HG02840 (cell line): ENCODE measurements around the gene KLHL6.
"Not testable (repeated sequence)": the region's sequence is repeated elsewhere in the genome, so short reads cannot be mapped to it uniquely, and the experiment has no call there.

ENCODE experiments used
- ATAC-seq: cut with Tn5 transposase; IDR thresholded peaks from one replicate; pipeline ENCODE4 v1.9.1; 2021; ENCODE audit warnings: mild to moderate bottlenecking, moderate library complexity, moderate number of reproducible peaks; ENCODE audit not compliant: unreplicated experiment, low FRiP score

The KLHL6 gene

DNA sequence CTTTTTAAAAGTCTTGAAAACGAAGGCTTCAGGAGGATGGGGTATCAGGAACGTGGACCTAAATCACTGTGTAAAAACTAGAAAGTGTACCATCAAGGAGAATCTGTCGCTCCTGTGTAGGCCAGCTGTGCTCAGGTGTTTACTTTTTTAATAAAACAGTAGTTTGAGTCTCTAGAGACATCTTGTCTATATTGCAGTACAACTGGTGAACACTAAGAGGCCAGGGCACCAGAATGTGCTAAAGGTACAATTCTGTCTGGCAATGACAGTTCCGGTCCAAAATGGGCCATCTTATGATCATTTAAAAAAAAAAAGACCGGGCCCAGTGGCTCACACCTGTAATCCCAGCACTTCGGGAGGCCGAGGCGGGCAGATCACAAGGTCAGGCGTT is 65.3 kb downstream of the KLHL6 start:
- no peak for ATAC-seq

DNA sequence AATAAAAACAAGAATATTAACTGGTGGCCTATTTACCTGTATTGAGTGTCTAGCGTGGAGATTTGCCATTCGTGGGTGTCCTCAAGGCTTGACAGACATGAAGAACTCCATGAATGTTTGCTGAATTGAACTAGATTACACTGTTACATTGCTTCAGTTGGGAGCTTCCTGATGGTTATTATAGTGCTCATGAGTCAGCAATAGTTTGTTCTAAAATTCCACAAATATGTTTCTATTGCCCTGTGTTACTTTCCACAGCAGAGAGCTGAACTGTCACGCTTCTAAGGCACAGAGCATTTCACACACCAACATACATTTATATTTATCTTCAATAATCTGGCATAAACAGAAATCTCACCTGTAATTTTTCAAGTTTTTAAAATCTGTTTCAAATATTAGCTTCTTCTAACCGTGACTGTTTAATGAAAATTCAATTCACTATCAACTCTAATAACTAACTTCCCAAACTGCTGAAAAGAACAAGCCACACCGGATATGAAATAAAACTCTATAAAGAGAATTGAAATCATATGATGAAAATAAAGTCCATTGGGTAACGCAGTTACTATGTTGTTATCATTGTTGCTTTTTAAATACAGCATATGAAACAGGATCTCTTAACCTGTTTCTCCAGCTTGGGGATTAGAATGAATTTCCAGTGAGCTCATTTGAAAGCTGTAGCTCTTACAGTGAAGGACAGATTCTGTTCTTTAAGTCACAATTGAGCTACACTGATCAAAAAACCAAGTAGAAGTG is 65.9 kb downstream of the KLHL6 start:
- no peak for ATAC-seq

DNA sequence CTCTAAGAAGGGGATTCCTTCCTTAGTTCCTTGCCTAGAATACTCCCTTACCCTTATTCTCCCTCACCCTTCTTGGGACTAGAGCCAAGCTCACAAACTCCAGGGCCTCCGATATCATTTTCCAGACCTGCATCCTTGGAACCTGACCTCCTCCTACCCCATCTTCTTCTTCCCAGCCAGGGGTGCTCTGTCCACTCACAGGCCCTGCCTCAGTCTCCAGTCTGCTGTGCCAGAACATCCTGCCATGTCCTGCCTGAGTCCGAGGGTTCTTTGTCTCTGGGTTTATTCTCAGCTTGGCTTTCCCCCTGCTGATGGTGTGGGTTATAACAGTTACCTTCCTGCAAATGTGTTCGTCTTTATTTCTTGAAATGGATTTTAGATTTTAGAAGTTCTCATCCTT is 67.2 kb downstream of the KLHL6 start:
- ATAC-seq: no peak

DNA sequence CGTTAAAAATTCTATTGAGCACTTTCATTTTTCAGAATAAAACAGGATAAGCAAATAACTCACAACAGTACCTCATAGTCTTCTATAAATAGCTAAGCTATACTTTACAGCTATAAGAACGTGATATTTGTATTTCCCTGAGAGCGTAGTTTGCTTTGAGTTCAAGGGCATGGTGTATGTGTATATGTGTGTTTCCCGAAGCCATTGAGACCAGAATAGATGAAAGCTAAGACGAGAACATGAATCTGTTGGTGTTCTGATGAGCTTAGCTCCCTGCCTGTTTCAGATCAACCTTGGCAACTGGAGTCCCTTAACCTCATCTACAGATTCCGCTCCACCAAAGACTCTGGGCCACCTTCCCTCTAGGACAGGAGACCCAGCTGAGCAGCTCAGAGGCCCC is 67.6 kb downstream of the KLHL6 start:
- ATAC-seq: no peak

DNA sequence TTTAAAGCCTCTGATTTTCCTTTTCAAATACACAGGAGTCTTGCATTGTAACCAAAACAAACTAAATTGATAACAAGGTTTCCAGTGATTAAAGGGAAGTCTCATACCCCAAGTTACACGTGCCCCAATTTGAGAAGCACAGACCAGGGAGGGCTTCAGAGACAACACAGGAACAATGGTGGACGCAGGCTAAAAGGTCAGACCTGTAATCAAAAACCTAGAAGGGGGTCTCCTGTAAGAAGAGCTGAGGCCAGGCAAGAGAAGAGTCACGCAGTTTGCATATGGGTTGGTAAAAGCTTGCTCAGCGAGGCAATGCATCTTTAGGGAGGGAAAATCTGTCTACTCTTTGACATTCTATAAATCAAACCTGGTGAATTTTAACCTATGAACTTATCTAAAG is 68.5 kb downstream of the KLHL6 start:
- ATAC-seq: no peak

DNA sequence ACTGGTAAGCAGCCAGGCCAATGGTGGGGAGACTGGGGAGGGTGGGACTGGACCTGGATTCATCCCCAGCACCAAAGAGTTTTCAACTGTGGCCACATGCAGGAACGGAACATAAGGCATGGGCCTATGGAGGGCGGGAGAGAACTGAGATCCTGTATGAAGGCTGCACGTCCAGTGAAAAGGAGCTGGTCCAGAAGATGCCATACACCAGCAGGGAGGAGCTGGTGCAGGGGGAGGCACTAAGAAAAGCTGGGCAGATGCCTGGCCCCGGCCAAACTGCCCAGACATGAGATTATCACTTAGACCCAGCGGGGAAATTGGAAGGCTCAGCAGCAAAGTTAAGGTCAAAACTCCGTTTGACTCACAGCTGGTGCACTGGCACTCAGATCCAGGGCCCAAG is 69.0 kb downstream of the KLHL6 start:
- no peak for ATAC-seq

DNA sequence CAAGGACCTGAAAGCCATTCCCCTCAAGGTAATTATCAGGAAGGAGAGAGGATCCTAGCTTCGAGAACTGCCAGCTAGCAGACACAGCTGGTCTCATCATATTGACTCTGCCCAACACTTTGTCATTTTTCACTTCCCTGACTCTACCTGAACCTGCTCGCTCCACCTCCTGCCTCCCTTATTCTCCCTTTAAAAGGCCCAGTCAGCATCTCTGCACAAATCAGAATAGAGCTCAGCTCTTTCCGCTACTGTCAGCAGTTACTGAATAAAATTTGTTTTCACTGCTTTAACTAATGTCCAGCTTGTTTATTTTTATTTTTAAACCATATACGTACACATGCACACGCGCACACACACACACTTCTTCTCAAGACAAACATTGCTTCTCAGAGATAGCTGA is 69.9 kb downstream of the KLHL6 start:
- ATAC-seq: no peak

DNA sequence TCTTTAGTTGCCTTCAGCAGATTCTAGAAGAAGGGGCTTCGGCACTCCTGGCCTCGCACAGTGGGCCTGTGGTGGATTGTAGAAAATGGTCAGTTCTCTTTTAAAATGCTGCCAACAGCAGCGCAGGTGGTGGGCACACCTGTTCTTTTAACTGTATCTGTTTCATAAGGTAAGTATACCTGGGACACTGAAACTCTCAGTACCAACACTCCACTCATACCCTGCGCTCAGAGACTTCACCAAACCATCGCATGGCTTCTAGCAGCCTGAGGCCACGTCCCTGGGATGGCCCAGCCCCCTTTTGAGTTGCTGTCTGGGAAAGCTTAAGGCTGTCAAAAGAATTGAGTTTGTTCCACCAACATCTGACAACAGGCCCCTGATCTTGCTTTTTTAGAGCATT is 70.4 kb downstream of the KLHL6 start:
- no peak for ATAC-seq

DNA sequence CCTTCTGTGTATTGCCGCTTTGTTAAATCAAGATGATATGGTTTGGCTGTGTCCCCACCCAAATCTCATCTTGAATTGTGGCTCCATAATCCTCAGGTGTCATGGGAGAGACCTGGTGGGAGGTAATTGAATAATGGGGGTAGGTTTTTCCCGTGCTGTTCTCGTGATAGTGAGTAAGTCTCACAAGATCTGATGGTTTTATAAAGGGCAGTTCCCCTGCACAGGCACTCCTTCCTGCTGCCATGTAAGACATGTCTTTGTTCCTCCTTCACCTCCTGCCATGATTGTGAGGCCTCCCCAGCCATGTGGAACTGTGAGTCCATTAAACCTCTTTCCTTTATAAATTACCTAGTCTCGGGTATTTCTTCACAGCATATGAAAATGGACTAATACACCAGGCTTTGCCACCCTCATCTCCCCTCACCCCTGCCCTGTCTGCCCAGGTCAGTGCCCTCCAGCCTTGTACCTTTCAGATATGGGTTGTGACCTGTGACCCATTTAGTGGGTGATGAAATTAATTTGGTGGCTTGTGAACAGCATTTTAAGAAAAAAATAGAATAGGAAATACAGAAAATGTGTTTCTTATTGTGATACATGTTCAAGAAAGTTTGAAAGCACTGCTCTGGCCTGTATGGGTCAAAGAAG is 71.0 kb downstream of the KLHL6 start:
- no peak for ATAC-seq

DNA sequence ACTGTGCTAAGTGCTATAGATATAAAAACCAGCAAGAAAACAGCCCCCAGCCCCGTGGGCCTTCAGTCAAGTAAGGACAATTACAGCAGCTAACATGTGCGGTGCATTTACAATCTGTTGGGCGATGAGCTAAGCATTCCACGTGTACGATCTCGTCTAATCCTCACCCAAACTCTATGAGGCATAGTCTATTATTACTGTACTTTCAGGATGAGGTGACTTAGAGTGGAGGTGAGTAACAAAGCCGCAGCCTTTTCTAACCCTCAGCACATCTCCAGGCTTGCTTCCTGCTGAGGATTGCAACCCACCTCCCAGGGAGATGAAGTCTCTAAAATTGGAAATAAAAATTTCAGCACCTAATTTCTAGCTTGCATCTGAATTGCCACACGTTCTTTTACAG is 73.9 kb downstream of the KLHL6 start:
- ATAC-seq: no peak

DNA sequence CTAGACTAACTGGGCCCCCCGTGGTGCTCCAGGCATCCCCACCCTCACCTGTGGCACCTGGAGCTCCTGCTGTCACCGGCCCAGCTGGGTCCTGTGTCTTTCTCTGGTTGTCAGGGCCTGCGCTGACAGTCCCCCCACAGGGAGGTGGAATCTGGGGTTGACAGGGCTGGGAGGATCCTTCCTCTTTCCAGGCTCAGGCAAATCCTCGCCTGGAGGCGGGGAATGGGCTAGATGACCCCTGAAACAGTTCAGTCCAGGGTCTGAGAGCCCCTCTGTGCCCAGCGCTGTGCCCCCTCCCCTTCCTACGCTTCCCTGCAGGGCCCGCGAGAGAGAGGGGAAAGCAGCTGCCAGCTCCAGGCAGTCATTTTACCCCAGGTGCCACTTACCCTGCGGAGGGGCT is 77.0 kb downstream of the KLHL6 start:
- ATAC-seq: no peak

DNA sequence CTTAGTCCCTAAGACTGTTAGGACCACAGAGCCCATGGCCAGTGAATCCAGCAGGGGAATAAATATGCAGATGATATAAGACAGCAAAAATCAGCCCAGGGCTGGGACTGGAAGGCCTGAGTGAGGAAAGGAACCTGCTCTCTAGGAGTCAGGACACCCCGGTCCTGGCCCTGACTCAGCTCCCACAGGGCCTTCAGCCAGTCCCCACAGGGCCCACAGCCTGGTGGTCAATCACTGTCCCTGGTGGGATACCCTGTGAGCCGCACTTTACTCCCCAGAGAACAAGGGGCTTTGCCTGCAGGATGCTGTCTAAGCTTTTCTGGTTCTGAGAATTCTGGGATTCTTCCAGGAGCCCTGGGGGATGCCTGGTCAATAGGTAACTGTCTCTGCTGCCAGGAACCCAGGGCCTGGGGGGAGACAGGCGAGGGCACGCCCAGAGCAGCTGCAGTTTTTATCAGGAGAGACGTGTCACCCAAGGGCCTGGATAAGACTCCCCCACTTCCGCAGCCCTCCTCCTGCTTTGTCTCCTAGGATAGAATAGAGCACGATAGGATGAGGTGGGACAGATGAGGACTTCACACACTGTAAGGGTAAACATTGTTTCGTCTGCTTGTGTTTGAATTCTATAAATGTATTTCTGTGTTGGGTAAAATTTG is 77.6 kb downstream of the KLHL6 start:
- ATAC-seq: no peak

DNA sequence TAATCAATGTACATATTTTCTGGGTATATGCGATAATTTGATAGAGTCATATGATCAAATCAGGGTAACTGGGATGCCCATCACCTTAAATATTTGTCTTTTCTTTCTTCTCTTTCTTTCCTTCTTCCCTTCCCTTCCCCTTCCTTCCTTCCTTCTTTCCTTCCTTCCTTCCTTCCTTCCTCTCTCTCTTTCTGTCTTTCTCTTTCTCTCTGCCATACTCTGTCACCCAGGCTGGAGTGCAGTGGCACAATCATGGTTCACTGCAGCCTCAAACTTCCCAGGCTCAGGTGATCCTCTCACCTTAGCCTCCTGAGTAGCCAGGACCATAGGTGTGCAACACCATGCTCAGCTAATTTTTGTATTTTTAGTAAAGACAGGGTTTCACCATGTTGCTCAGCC is 79.7 kb downstream of the KLHL6 start:
- not testable (repeated sequence) for ATAC-seq

DNA sequence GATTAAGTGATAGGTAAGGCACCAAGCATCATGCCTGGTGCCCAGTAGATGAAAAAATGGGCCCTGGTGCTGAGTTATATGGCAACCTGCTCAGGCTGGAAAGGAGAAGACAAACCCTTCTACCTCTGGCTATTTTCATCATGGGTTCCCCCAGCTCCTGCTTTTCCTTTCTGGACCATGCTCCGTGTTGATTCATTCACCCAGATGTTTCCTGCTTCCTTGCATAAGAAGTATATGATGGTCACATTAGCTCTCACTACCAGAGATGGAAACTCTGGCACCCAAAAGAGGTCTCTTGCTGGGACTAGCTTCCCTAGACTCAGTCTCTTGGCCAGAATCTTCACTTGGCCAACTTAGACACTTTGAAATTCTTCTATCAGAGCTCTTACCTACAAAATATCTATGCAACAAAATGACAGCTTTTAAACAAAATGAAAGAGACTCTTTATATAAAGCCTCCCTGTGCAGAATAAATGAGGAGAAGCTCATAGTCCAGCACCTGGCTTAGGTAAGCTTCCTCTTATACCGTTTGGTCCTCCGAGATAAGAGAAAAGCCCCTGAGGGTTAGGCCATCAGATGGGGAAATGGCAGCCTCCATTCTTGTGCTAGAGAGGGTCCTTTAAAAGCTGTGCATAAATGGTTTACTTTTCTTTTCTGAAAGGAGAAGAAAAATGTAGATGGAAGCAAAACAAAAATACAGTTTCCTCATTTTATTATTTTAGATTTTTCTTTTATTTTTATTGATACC is 80.3 kb downstream of the KLHL6 start:
- ATAC-seq: no peak

DNA sequence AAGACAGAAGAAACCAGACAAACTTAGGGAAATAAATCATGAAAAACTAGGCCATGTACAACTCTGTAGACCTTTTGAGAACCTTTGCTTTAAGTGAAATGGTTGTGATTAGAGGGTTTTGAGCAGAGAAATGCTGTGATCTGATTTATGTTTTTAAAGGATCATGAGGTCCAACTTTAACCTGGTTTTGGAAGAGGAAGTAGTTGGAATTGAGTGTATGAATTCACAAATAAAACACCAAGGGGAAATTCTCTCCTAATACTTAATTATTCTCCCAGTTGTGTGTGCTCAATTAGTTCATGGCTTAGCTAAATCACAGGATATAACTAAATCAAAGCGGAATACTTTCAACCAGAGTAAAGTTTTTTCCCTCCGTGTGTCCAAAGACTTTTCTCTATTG is 81.5 kb downstream of the KLHL6 start:
- no peak for ATAC-seq

DNA sequence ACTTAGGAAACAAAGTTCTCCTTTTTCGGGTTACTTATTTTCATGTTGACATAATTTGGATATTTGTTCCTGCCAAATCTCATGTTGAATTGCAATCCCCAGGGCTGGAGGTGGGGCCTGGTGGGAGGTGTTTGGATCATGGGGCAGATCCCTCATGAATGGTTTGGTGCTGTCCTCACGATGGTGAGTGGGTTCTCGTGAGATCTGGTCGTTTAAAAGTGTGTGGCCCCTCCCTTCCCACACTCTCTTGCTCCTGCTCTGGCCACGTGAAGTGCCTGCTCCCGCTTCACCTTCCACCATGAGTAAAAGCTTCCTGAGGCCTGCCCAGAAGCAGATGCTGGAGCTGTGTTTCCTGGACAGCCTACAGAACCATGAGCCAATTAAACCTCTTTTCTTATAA is 83.4 kb downstream of the KLHL6 start:
- ATAC-seq: no peak

DNA sequence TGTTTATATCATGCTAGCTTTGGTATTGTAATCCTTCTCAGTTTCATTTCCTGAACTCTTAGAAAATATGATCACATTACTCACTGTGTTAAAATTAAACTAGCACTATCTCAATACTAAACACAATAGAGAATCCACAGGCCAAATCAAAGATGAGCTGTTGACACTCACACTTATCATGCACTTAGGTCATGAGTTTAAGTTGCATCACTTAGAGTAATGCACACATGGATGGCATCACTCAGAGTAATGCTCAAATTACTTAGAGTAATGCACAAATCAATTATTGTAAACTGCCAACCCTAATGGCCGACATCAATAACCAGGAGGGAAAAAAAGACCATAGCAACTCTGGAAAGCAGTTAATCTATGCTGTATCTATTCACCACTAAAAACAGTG is 87.1 kb downstream of the KLHL6 start:
- ATAC-seq: no peak

DNA sequence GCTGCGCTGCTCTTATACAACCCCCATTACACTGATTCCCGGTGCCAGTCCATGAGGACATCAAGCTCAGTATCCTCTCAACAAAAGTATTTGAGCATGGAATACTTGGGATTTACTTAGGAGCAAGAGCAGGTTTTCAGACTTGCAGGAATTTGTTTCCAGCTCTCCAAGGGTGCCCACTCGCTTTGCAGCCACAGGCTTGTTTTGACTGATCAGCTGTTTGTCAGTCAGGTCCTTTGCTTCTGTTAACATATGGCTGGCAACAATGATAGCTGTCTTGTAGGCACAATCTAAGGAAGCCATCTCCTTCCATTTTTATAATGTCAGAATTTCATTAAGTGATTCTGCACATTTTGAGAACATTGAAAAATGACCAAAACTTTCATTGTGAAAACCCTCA is 88.9 kb downstream of the KLHL6 start:
- ATAC-seq: no peak

DNA sequence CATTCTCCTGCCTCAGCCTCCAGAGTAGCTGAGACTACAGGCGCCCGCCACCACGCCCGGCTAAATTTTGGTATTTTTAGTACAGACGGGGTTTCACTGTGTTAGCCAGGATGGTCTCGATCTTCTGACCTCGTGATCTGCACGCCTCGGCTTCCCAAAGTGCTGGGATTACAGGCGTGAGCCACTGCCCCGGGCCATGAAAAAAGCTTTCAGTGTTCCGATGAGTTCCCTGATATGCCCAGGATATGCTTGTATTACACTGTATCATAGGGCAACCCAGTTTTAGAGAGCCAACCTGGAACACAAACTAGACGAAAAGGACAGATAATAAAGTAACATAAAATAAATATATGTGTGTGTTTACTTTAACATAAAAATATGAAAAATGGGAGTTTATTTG is 89.8 kb downstream of the KLHL6 start:
- not testable (repeated sequence) for ATAC-seq

DNA sequence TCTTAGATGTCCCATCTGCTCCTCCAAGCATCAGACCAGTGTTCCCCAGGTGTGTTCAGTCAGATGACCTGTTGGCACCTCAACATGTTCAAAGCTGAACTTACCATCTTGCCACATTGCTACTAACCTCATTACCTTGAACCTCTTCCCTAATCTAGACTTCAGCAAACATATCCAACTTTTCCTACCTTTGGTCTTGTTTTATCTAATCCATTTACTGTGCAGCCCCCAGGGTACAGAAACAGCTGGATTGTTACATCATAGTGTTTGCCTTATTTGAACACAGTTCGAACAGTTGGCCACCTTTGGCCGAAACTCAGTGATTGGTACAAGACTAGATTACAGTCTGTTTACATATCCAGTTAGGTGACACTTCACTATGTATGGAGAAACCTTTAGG is 91.0 kb downstream of the KLHL6 start:
- no peak for ATAC-seq
